Muscle layer of duodenum (tissue), 2 donors: ENCODE measurements around the gene ACAP3.

Experiments
- H3K27ac ChIP-seq: one replicate; pipeline ENCODE4 v1.7.0; 2013; ENCODE audit warnings: mild to moderate bottlenecking, low read length
- H3K27me3 ChIP-seq: one replicate; pipeline ENCODE4 v1.7.0; 2013; ENCODE audit warnings: low read depth, mild to moderate bottlenecking, control low read depth, low read length
- H3K36me3 ChIP-seq, 2 donors: one replicate each; pipeline ENCODE4 v1.7.0; 2013; ENCODE audit warnings: low read length in 2 of 2, control low read depth in 1 of 2, mild to moderate bottlenecking in 1 of 2; ENCODE audit not compliant: insufficient read depth in 2 of 2, control insufficient read depth in 1 of 2
- H3K4me1 ChIP-seq, 2 donors: one replicate each; pipeline ENCODE4 v1.7.0; 2013; ENCODE audit warnings: low read length in 2 of 2, mild to moderate bottlenecking in 2 of 2, control low read depth in 1 of 2, moderate library complexity in 1 of 2; ENCODE audit not compliant: insufficient read depth in 2 of 2, control insufficient read depth in 1 of 2
- H3K4me3 ChIP-seq, 2 donors: one replicate each; pipeline ENCODE4 v1.7.0; 2013; ENCODE audit warnings: low read length in 2 of 2, low read depth in 1 of 2, mild to moderate bottlenecking in 1 of 2
- H3K9me3 ChIP-seq, 2 donors: one replicate each; pipeline ENCODE4 v1.7.0; 2013; ENCODE audit warnings: low read length in 2 of 2, control low read depth in 1 of 2, mild to moderate bottlenecking in 1 of 2; ENCODE audit not compliant: control insufficient read depth in 1 of 2
- donor health status: healthy.

ACAP3 gene

DNA sequence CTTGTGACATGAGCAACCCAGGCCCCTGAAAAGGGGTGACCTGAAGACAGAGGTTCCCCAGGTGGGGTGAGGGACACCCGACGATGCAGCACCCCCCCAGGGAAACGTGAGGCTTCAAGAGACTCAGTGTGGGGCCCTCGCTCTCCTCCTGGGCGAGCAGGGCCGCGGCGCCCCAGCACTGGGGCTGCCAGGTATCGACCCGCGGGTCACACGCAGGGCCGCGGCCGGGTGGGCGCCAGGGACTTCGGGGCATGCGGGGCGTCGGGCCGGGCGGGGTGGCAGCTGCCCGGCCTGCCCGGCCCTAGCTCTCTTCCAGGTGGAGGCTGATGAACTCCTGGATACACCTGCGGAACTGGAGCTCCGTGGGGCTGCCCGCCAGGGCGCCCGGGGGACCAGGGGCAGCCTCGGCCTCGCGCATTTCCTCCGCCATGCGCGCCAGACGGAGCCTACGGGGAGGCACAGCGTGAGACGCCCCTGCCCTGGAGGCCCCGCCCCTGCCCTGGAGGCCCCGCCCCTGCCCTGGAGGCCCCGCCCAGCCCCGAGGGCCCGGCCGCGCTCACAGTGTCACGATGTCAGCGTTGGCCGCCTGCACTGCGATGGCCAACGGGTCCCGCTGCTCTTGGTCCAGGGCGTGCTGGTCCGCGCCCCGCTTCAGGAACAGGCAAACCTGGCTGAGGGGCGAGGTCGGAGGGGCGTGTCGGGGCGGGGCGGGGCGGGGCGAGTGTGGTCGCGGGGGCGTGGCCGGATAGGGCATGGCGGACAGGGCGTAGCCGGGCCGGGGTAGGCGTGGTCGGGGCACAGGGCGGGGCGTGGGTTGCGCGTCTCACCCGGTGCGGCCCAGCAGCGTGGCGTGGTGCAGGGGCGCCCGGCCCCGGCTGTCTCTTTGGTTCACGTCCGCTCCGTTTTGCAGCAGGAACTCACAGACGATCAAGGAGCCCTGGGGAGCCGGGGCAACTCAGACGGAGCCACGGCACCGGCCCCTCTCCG lies 14.2 kb downstream of the ACAP3 start:
- Histone ChIP-seq H3K4me3 (no peak overlapping the region), H3K9me3 (no peaks in the 10 kb centered on the region), H3K27ac (no peak overlapping the region), H3K36me3 (peaks cover 0 to 35% of the 10 kb centered on the region in 2 donors), H3K27me3 (no peaks in the 10 kb centered on the region), H3K4me1 (peaks cover 0 to 8% of the 10 kb centered on the region in 2 donors)

DNA sequence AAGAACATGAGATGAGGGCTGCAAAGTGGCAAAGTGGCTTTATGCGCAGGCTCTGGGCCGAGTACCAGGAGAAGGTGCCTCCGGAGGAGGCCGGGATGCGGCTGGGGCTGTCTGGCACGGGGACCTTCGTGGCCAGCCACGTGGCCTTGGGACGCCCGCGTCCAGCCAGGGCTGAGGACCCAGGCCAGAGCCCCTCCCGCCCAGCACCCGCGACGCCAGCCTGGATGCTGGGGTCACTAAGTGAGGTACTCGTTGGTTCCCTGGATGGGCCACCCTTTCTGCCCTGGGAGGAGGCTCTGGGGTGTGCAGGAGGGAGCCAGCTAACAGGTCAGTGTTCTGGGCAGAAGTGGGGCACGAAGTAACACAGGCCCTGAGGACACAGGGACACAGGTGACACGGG lies 14.9 kb downstream of the ACAP3 start:
- peaks cover 0 to 32% of the 10 kb centered on the region in 2 donors for H3K36me3 ChIP-seq
- H3K27ac ChIP-seq = no peak overlapping the region
- no peak overlapping the region for H3K4me3 ChIP-seq
- no peaks in the 10 kb centered on the region for H3K27me3 ChIP-seq
- H3K9me3 ChIP-seq = no peaks in the 10 kb centered on the region
- peaks cover 0 to 8% of the 10 kb centered on the region in 2 donors for H3K4me1 ChIP-seq

DNA sequence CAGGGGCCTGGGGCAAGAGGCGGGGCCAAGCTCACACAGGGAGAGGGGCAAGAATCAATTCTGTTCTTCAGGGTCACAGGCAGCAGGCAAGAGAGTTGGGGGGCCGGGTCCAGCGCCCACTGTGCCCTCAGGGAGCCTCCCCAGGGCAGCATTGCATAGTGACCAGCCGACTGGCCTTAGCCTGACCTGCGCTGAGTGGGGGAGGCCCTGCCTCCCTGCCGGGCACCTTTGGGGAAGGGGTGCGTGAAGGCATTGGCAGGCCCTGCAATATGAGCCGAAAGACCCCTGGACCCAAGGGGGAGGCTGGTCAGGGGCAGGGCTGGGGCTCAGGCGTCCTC lies 15.3 kb downstream of the ACAP3 start:
- Histone ChIP-seq H3K36me3 (peaks cover 0 to 29% of the 10 kb centered on the region in 2 donors), H3K27ac (no peak overlapping the region), H3K4me1 (peaks cover 0 to 8% of the 10 kb centered on the region in 2 donors), H3K9me3 (no peaks in the 10 kb centered on the region), H3K27me3 (no peaks in the 10 kb centered on the region), H3K4me3 (no peak overlapping the region)

DNA sequence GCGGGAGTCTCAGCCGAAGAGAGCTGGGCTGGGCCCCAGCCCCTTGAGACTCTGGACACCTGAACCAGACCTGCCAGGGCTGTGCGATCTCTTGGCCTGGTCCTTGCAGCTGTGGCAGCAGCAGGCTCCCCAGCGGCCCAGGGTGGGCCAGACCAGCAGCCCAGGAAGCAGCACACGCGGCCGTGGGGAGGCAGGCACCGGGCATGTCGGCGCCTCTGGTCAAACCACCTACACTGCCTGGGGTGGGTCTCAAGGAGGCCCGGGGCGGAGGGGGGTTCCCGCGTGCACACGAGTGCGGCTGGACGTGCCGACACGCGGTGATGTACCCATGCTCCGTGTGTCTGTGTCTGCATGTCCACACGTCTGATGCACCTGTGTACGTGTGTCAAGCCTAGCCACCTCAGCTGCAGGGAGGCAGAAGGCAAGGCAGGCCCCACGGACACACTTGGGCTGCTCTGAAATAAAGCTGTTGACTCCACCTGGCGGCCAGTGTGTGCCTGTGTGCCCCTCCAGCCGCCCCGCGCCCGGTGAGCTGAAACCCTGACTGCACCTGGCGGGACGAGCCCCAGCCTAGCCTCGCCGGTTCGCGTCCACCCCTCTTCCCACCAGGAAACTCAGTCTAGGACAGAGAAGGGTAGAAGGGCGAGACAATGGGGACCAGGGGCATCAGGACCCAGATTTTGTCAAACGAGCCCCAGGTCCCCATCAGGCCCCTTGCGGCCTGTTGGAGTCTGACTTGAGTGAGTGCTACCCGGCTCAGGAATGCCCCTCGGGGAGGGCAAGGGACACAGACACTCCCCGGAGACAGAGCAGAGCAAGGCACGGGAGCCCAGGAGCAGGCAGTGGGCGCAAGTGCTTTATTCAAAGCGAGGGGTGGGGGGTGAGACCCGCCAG lies 15.9 kb downstream of the ACAP3 start:
- Histone ChIP-seq H3K27me3 (no peaks in the 10 kb centered on the region), H3K9me3 (no peaks in the 10 kb centered on the region), H3K4me1 (peaks cover 0 to 8% of the 10 kb centered on the region in 2 donors), H3K36me3 (peaks cover 0 to 27% of the 10 kb centered on the region in 2 donors), H3K4me3 (no peak overlapping the region), H3K27ac (no peak overlapping the region)

DNA sequence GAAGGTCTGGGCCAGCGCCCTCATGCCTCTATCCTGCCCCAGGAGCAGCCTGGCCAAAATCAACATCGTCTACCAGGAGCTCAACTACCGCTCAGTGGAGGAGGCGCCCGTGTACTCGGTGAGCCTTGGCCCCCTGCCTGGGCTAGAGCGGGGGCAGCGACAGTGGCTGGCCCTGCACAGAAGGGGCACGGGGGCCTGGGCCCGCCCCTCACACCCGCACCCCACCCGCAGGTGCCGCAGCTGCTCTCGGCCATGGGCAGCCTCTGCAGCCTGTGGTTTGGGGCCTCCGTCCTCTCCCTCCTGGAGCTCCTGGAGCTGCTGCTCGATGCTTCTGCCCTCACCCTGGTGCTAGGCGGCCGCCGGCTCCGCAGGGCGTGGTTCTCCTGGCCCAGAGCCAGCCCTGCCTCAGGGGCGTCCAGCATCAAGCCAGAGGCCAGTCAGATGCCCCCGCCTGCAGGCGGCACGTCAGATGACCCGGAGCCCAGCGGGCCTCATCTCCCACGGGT lies 16.7 kb downstream of the ACAP3 start:
- Histone ChIP-seq H3K4me1 (peaks cover 0 to 8% of the 10 kb centered on the region in 2 donors), H3K27ac (no peak overlapping the region), H3K9me3 (no peaks in the 10 kb centered on the region), H3K27me3 (no peaks in the 10 kb centered on the region), H3K4me3 (no peak overlapping the region), H3K36me3 (peaks cover 0 to 19% of the 10 kb centered on the region in 2 donors)

DNA sequence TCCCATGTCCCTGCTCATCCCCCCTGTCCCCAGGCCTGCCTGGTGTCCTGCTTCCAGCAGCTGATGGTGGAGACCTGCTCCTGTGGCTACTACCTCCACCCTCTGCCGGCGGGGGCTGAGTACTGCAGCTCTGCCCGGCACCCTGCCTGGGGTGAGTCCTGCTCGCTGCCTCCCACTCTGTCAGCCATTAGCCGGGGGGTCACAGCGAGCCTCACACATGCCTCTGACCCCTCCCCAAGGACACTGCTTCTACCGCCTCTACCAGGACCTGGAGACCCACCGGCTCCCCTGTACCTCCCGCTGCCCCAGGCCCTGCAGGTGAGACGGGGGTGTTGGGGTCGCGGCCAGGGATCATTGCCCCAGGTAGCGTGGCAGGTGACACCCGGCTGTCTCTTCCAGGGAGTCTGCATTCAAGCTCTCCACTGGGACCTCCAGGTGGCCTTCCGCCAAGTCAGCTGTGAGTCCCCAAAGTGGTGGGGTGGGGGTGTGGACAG lies 17.4 kb downstream of the ACAP3 start:
- Histone ChIP-seq H3K4me1 (peaks cover 0 to 8% of the 10 kb centered on the region in 2 donors), H3K36me3 (peaks cover 0 to 12% of the 10 kb centered on the region in 2 donors), H3K27me3 (no peaks in the 10 kb centered on the region), H3K4me3 (no peak overlapping the region), H3K9me3 (no peaks in the 10 kb centered on the region), H3K27ac (no peak overlapping the region)

DNA sequence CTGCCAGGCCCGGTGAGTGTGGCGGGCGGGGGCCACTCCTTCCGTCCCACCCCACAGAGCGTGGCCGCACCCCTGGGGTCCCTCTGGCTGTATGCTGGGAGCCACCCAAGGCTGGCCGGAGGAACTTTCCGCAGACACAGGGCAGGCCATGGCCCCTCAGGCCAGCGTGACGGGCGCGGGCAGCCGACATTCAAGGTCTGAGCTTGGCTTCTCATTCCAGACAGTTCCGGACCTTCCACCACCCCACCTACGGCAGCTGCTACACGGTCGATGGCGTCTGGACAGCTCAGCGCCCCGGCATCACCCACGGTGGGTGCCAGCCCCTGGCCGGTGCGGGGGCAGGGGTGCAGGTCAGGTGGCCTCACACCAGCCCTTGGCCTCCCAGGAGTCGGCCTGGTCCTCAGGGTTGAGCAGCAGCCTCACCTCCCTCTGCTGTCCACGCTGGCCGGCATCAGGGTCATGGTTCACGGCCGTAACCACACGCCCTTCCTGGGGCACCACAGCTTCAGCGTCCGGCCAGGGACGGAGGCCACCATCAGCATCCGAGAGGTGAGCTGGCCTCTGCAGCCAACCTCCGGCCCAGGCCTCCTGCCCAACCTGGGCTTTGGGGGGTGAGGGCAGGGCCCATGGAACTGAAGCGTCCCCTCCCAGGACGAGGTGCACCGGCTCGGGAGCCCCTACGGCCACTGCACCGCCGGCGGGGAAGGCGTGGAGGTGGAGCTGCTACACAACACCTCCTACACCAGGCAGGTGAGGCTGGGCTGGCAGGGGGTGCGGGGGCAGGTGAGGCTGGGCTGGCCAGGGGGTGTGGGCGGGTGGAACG lies 20.2 kb downstream of the ACAP3 start:
- peaks cover 0 to 8% of the 10 kb centered on the region in 2 donors for H3K4me1 ChIP-seq
- H3K9me3 ChIP-seq = no peaks in the 10 kb centered on the region
- no peaks in the 10 kb centered on the region for H3K27me3 ChIP-seq
- no peak overlapping the region for H3K27ac ChIP-seq
- H3K4me3 ChIP-seq = no peak overlapping the region
- H3K36me3 ChIP-seq = no peaks in the 10 kb centered on the region

DNA sequence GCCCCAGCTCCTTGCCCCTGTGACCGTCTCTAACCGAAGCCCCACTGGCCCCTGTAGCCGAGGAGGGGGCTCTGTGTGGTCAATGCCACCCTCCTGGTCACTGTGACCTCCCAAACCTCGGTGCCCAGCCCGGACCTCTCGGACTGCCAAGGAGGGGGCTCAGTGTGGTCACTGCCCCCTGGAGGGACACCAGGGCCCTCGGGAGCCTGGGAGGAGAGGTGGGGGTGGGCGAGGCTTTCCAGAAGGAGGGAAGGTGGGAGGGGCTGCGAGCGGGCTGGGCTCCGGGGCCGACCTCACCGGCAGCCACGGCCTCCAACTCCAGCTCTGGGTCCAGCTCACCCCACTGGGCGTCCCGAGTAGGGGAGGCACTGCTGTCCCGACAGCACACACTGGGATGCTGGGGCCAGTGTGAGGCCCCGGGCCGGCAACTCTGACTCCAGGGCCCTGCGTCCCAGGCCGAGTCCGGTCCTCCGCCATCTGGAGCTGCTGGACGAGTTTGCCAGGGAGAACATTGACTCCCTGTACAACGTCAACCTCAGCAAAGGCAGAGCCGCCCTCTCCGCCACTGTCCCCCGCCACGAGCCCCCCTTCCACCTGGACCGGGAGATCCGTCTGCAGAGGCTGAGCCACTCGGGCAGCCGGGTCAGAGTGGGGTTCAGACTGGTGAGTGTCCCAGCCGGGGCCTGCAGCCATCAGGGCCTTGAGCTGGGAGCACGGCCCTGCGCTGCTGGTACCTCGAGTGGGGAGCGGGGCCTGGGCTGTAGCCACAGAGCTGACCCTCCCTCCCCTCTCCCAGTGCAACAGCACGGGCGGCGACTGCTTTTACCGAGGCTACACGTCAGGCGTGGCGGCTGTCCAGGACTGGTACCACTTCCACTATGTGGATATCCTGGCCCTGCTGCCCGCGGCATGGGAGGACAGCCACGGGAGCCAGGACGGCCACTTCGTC lies 21.1 kb downstream of the ACAP3 start:
- H3K27ac ChIP-seq = no peak overlapping the region
- no peaks in the 10 kb centered on the region for H3K27me3 ChIP-seq
- no peaks in the 10 kb centered on the region for H3K9me3 ChIP-seq
- peaks cover 0 to 5% of the 10 kb centered on the region in 2 donors for H3K4me1 ChIP-seq
- H3K36me3 ChIP-seq = no peaks in the 10 kb centered on the region
- no peak overlapping the region for H3K4me3 ChIP-seq

DNA sequence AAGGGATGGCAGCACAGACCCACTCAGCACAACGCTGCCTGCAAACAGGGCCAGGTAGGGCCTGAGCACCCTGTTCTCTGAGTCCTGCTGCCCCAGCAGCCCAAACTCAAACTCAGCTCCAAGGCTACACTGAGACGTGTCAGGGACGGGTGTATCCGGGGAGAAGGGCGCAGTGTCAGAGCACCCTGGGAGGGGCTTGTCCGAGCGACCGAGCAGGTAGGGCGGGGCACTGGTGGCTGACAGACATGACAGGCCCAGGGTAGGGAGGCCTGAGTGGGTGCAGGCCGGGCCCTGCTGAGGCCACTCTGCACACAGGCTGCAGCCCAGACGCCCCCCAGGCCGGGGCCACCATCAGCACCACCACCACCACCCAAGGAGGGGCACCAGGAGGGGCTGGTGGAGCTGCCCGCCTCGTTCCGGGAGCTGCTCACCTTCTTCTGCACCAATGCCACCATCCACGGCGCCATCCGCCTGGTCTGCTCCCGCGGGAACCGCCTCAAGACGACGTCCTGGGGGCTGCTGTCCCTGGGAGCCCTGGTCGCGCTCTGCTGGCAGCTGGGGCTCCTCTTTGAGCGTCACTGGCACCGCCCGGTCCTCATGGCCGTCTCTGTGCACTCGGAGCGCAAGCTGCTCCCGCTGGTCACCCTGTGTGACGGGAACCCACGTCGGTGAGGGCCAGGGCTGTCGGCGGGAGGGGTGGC lies 22.0 kb downstream of the ACAP3 start:
- no peaks in the 10 kb centered on the region for H3K36me3 ChIP-seq
- no peaks in the 10 kb centered on the region for H3K27me3 ChIP-seq
- no peaks in the 10 kb centered on the region for H3K9me3 ChIP-seq
- no peak overlapping the region for H3K27ac ChIP-seq
- no peak overlapping the region for H3K4me3 ChIP-seq
- no peaks in the 10 kb centered on the region for H3K4me1 ChIP-seq
